ENCODE data around the gene ABCC1. TPM values are rescaled to one million over a fixed set of nuclear protein-coding genes. Genes with fewer than 3 reads are reported as not detected.
"Not testable (repeated sequence)": the region's sequence is repeated elsewhere in the genome, so short reads cannot be mapped to it uniquely, and the experiment has no call there.

Gene ABCC1
- total RNA-seq, 2 donors from 2014 or later = 15.2 to 27.5 TPM

DNA sequence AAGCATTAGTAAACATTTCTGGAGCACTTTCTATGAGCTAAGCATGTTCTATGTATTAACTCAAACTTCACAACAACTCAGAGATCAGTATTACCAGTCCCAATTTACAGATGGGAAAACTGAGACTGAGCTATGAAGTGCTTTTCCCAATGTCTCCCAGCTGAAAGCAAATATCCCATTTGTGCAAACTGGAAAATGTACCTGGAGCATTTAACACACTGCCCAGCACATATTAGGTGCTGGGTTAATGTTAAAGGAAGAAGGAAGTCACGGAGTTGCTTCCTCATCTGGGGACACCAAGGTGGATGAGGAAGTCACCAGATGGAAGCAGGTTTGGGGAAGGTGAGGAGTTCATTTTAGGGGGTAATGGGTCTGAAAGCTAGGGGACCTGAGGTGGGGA is 207.8 kb downstream of the ABCC1 start:
- Histone ChIP-seq H3K9me3 (peaks cover 4 to 20% of the 10 kb centered on the region in 2 donors), H3K27me3 (no peaks in the 10 kb centered on the region), H3K4me3 (no peak overlapping the region), H3K4me1 (no peaks in the 10 kb centered on the region), H3K36me3 (no peaks in the 10 kb centered on the region), H3K27ac (no peak overlapping the region)
- no peak for TF ChIP-seq CTCF (IDR thresholded peaks at IDR 0.05)
- DNase-seq (ENCODE audit: low spot score) = no peak

- no peaks in the 10 kb centered on the region for H3K36me3 ChIP-seq
- TF ChIP-seq CTCF (IDR thresholded peaks at IDR 0.05) = no peak
- no peak for DNase-seq (ENCODE audit: low spot score)
Measured at GRCh38 chr16:16158082-16158658, 208.8 kb downstream of the ABCC1 start.

DNA sequence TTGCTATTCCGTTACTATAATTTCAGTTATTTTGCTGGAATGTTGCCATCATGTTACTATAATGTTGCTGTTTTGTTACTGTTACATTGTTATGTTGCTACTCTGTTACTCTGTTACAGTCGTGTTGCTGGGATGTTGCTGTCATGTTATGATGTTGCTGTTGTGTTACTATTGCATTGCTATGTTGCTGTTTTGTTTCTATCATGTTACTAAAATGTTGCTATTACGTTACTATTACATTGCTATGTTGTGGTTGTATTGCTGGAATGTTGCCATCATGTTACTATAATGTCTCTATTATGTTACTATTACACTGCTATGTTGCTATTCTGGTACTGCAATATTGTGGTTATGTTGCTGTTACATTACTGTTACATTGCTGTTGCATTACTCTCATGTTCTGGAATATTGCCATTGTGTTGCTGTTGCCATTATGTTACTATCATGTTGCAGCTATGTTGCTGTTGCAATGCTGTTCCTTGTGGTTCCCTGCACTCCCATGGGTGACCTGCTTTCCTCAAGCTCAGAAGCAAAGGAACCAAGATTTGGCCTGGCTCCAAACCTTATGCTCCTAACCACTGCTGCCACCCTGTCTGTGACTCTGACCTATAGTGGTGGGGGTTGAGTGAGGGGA is 209.4 kb downstream of the ABCC1 start:
- no peak overlapping the region for H3K27ac ChIP-seq
- no peak for TF ChIP-seq CTCF (IDR thresholded peaks at IDR 0.05)
- no peak for DNase-seq (ENCODE audit: low spot score)
- peaks cover 4 to 20% of the 10 kb centered on the region in 2 donors for H3K9me3 ChIP-seq
- no peaks in the 10 kb centered on the region for H3K36me3 ChIP-seq
- H3K4me3 ChIP-seq = no peak overlapping the region
- H3K4me1 ChIP-seq = no peaks in the 10 kb centered on the region
- no peaks in the 10 kb centered on the region for H3K27me3 ChIP-seq

More at GRCh38 chr16:16158082-16158658, 208.8 kb downstream of the ABCC1 start:
- Histone ChIP-seq H3K27me3 (no peaks in the 10 kb centered on the region), H3K4me1 (no peaks in the 10 kb centered on the region), H3K27ac (no peak overlapping the region), H3K4me3 (no peak overlapping the region), H3K9me3 (peaks cover 4 to 20% of the 10 kb centered on the region in 2 donors)

DNA sequence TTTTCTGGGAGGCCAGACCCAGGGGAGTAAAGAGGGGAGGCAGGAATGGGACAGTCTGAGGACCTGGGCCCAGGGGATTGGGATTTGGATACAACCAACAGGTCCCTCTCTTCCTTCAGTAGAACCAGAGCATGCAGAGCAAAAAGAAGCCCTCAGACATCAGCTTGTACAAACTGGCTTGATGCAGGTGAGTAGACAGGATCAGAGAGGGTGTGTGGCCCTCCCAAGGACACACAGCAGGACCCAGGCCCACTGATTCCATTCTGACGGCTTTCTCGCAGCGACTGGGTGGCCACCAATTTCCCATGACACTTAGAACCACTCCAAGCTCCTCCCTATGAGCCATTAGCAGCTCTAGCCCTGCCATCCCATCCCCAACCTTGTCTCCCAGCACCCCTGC is 210.2 kb downstream of the ABCC1 start:
- no peak for DNase-seq (ENCODE audit: low spot score)

GRCh38 chr16:16161319-16161718 is 211.9 kb downstream of the ABCC1 start:
- TF ChIP-seq CTCF (IDR thresholded peaks at IDR 0.05) = no peak
- Histone ChIP-seq H3K27ac (no peak overlapping the region), H3K27me3 (no peaks in the 10 kb centered on the region), H3K4me3 (no peak overlapping the region), H3K36me3 (no peaks in the 10 kb centered on the region), H3K9me3 (peaks cover 4 to 20% of the 10 kb centered on the region in 2 donors), H3K4me1 (no peaks in the 10 kb centered on the region)
- DNase-seq (ENCODE audit: low spot score) = no peak

More for the DNA sequence above, 210.2 kb downstream of the ABCC1 start:
- no peaks in the 10 kb centered on the region for H3K27me3 ChIP-seq
- no peaks in the 10 kb centered on the region for H3K36me3 ChIP-seq
- no peak for TF ChIP-seq CTCF (IDR thresholded peaks at IDR 0.05)
- H3K27ac ChIP-seq = no peak overlapping the region
- no peaks in the 10 kb centered on the region for H3K4me1 ChIP-seq
- H3K9me3 ChIP-seq = peaks cover 4 to 20% of the 10 kb centered on the region in 2 donors
- H3K4me3 ChIP-seq = no peak overlapping the region

DNA sequence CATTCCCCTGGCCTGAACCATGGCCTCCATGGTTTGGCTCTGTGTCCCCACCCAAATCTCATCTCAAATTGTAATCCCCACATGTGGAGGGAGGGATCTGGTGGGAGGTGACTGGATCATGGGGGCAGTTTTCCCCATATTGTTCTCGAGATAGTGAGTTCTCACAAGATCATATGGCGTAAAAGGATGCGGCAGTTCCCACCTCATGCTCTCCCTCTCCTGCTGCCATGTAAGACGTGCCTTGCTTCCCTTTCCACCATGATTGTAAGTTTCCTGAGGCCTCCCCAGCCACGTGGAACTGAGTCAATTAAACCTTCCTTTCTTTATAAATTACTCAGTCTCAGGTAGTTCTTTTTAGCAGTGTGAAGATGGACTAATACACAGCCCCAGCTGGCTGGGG is 212.4 kb downstream of the ABCC1 start:
- H3K4me1 ChIP-seq; H3K27ac ChIP-seq; H3K36me3 ChIP-seq; H3K27me3 ChIP-seq; DNase-seq (ENCODE audit: low spot score); H3K4me3 ChIP-seq: not testable (repeated sequence)
- peaks cover 4 to 20% of the 10 kb centered on the region in 2 donors for H3K9me3 ChIP-seq
